BE2C (cell line): Measurements from ENCODE around the gene ERG.

Experiments
- DNase-seq: peaks from one replicate; pipeline ENCODE4 v3.0.0-alpha.2; 2020
- H3K27me3 ChIP-seq: fragments of 250-450 bp; sonication (Bioruptor Pico); 2 replicates; pipeline ENCODE4 v1.5.1; 2020; ENCODE audit warnings: mild to moderate bottlenecking
- H3K36me3 ChIP-seq: fragments of 250-450 bp; sonication (Bioruptor Pico); 2 replicates; pipeline ENCODE4 v1.5.1; 2020; ENCODE audit warnings: mild to moderate bottlenecking
- H3K4me1 ChIP-seq: fragments of 250-450 bp; sonication (Bioruptor Pico); 2 replicates; pipeline ENCODE4 v1.5.1; 2020
- H3K4me3 ChIP-seq: 2 replicates; pipeline ENCODE4 v1.5.1; 2011; ENCODE audit warnings: low read depth, low read length
- H3K9me3 ChIP-seq: fragments of 250-450 bp; sonication (Bioruptor Pico); 2 replicates; pipeline ENCODE4 v1.5.1; 2020
- TF ChIP-seq, protein P1 (sequence below): IDR thresholded peaks from 2 replicates; pipeline ENCODE4 v1.5.1; 2012; ENCODE audit warnings: mild to moderate bottlenecking, low read depth, low read length

Gene ERG

DNA sequence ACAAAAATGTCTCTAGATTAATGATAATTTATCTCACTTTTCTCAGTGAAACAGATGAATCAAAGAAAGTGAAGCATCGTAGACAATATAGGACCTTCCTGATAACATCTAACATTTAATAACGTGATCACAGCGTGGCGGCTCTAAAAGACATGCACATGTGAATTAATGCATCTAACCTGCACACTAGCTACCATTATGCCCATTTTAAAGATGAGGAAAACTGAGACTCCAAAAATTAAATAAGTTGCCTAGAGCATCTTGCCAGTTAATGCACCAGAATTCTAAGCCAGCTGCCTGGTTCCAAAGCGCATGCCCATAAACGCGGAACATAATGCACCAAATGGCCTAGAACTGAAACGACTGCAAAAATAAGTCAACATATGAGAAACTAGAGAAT lies 23.5 kb downstream of the ERG start:
- TF ChIP-seq, protein P1, sequence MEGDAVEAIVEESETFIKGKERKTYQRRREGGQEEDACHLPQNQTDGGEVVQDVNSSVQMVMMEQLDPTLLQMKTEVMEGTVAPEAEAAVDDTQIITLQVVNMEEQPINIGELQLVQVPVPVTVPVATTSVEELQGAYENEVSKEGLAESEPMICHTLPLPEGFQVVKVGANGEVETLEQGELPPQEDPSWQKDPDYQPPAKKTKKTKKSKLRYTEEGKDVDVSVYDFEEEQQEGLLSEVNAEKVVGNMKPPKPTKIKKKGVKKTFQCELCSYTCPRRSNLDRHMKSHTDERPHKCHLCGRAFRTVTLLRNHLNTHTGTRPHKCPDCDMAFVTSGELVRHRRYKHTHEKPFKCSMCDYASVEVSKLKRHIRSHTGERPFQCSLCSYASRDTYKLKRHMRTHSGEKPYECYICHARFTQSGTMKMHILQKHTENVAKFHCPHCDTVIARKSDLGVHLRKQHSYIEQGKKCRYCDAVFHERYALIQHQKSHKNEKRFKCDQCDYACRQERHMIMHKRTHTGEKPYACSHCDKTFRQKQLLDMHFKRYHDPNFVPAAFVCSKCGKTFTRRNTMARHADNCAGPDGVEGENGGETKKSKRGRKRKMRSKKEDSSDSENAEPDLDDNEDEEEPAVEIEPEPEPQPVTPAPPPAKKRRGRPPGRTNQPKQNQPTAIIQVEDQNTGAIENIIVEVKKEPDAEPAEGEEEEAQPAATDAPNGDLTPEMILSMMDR: no peak
- no peaks in the 10 kb centered on the region for H3K9me3 ChIP-seq
- H3K4me3 ChIP-seq: no peak overlapping the region
- no peaks in the 10 kb centered on the region for H3K4me1 ChIP-seq
- DNase-seq: no peak
- H3K27me3 ChIP-seq: no peaks in the 10 kb centered on the region
- H3K36me3 ChIP-seq: no peaks in the 10 kb centered on the region

DNA sequence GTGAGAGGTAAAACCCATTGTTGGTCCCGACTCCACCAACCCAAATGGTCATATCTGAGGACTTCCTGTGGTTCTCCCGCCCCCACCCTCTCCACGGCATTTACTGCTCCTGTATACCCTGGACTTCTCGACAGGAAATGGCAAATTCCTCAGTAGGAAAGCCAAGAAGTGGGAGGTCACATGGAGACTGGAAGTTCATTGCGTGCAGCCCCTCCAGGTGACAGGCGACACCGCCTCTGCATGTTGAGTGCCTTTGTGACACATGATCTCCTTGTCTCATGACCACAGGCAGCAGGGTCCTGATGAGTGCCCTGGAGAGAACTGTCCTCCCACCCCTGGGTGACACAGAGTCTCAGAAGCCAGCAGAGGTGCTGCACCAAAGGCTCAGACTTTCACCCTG lies 24.2 kb downstream of the ERG start:
- Histone ChIP-seq H3K27me3 (no peaks in the 10 kb centered on the region), H3K36me3 (no peaks in the 10 kb centered on the region)
- TF ChIP-seq, protein P1: no peak

DNA sequence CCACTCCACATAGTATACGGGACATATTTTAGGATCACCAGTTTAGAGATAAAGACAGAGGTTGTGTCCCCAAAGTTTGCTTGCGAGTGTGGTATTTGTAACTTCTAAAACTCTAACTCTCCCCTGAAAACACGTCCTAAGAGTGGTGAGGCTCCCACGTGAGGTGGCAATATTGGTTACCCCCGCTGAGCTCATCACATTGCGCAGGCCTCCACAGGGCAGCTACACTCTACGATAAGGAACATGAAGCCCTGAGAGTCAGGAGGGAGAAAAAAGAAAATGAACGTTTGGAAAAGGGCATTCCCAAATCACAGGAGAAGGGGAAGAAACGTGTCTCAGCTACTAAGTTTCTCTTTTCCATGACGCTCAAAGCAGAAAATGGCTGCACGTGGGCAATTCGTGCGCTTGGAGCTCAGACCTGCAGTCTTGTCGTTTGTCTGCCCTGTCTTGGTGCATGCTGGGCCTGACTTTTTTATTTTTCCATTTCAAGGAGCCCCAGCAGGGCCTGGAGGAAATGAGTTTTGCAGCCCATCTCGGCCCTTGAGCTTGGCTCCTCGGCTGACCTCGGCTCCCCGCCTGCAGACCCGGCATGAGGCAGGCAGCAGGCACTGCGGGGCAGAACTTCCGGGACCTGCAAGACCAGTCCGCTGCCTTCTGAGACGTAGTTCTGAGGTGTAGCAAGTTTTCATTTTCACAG lies 25.7 kb downstream of the ERG start:
- H3K4me3 ChIP-seq: no peak overlapping the region
- no peak for DNase-seq
- no peaks in the 10 kb centered on the region for H3K4me1 ChIP-seq
- H3K36me3 ChIP-seq: no peaks in the 10 kb centered on the region
- TF ChIP-seq, protein P1: no peak
- no peaks in the 10 kb centered on the region for H3K27me3 ChIP-seq
- no peaks in the 10 kb centered on the region for H3K9me3 ChIP-seq

More for the DNA sequence above, 24.2 kb downstream of the ERG start:
- Histone ChIP-seq H3K4me3 (no peak overlapping the region), H3K9me3 (no peaks in the 10 kb centered on the region), H3K4me1 (no peaks in the 10 kb centered on the region)
- DNase-seq: no peak

DNA sequence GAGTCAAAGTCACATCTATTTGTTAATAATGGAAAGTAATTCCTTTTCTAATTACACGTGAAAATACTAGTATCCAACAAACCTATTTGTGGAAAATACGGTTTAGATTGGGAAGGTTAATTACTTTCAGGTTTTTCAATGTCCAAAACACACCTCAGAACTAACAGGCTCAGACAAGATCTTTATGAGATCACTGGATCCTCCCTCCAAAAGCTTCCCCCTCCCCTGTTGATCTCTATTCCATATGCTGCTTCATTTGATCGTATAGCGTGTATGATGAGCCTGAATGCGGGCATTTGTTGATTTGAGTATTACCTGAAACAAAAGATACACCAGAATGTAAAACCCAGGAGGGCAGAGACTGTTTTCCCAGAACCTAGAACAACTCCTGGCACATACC lies 26.5 kb downstream of the ERG start:
- DNase-seq: no peak
- Histone ChIP-seq H3K36me3 (no peaks in the 10 kb centered on the region), H3K9me3 (no peaks in the 10 kb centered on the region), H3K4me1 (no peaks in the 10 kb centered on the region), H3K4me3 (no peak overlapping the region), H3K27me3 (no peaks in the 10 kb centered on the region)
- TF ChIP-seq, protein P1: no peak

DNA sequence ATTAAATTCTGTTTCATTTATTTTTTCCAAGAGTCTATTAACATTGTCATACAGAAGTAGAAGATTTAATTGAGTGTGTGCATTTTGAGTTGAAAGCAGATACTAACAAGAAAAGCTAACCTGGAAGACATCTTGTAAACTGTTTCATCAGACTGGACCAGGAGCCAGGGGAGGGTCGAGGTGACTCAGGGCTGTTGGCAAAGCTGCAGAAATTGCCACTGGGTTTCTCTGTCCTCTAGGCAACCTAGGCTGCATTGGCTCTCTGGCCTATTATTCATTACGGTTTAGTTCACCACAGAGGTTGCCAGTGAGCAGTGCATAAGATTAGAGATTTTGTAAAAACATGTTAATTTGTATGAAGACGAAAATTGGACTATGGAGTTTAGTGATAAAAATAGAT lies 27.5 kb downstream of the ERG start:
- DNase-seq: no peak
- TF ChIP-seq, protein P1: no peak

DNA sequence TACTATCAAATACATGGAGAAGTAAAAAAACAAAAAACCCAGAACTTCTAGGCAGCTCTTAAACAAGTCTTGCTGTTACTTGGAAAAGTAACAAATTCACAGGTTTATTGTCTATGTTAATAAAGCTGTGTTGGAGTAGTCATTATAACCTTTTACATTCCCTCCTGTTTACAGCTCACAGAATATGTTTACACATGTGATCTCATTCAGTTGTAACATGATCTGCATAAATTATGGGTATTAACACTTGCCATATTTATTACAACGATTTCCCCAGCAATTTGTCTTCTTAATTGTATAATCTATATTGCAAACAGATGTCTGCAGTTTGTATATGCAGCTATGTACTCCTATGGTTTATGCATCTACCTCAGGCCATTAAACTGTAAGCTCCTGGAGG lies 28.6 kb downstream of the ERG start:
- Histone ChIP-seq H3K4me3 (no peak overlapping the region), H3K9me3 (no peaks in the 10 kb centered on the region; the same call in 1 of the 2 replicates), H3K27me3 (no peaks in the 10 kb centered on the region), H3K36me3 (no peaks in the 10 kb centered on the region), H3K4me1 (no peaks in the 10 kb centered on the region)
- DNase-seq: no peak
- TF ChIP-seq, protein P1: no peak

More for the DNA sequence above, 27.5 kb downstream of the ERG start:
- H3K4me1 ChIP-seq: no peaks in the 10 kb centered on the region
- H3K36me3 ChIP-seq: no peaks in the 10 kb centered on the region
- H3K4me3 ChIP-seq: no peak overlapping the region
- H3K9me3 ChIP-seq: no peaks in the 10 kb centered on the region
- H3K27me3 ChIP-seq: no peaks in the 10 kb centered on the region
